HepG2 (cell line): ENCODE measurements around the gene DUS3L. TPM values are rescaled to one million over a fixed set of nuclear protein-coding genes. Genes with fewer than 3 reads are reported as not detected.

Experiments
- ARID2 ChIP-seq: sonication (generic); formaldehyde crosslinking; IDR thresholded peaks from 2 replicates; pipeline ENCODE4 v1.8.1; 2022; ENCODE audit warnings: mild to moderate bottlenecking, missing genetic modification reagents, borderline replicate concordance
- GATAD2A ChIP-seq: IDR thresholded peaks from 2 replicates; pipeline ENCODE4 v1.6.1; 2016
- GLI4 ChIP-seq: sonication (generic); formaldehyde crosslinking; IDR thresholded peaks from 2 replicates; pipeline ENCODE4 v1.5.1; 2020; ENCODE audit warnings: missing genetic modification reagents, mild to moderate bottlenecking, moderate library complexity, borderline replicate concordance
- IRF2 ChIP-seq: IDR thresholded peaks from 2 replicates; pipeline ENCODE4 v1.6.1; 2018; ENCODE audit warnings: missing genetic modification reagents, missing compliant biosample characterization
- NFE2 ChIP-seq: sonication (generic); formaldehyde crosslinking; IDR thresholded peaks from 2 replicates; pipeline ENCODE4 v1.4.0; 2020; ENCODE audit warnings: missing genetic modification reagents
- NR2C2 ChIP-seq: sonication (generic); formaldehyde crosslinking; IDR thresholded peaks from 2 replicates; pipeline ENCODE4 v1.4.0; 2020; ENCODE audit warnings: missing genetic modification reagents, mild to moderate bottlenecking, moderate library complexity, borderline replicate concordance
- RAD51 ChIP-seq: fragments of 450-650 bp; IDR thresholded peaks from 2 replicates; pipeline ENCODE4 v1.6.1; 2016; ENCODE audit warnings: borderline replicate concordance
- REPIN1 ChIP-seq: sonication (generic); formaldehyde crosslinking; IDR thresholded peaks from 2 replicates; pipeline ENCODE4 v1.8.0; 2022; ENCODE audit warnings: missing genetic modification reagents, low read depth, mild to moderate bottlenecking, borderline replicate concordance
- TBX2 ChIP-seq: sonication (generic); formaldehyde crosslinking; IDR thresholded peaks from 2 replicates; pipeline ENCODE4 v1.5.0; 2020; ENCODE audit warnings: missing genetic modification reagents, mild to moderate bottlenecking, borderline replicate concordance
- YEATS4 ChIP-seq: sonication (generic); formaldehyde crosslinking; IDR thresholded peaks from 2 replicates; pipeline ENCODE4 v1.4.0; 2020; ENCODE audit warnings: missing genetic modification reagents, borderline replicate concordance
- ZBTB7B ChIP-seq: sonication (generic); formaldehyde crosslinking; IDR thresholded peaks from 2 replicates; pipeline ENCODE4 v1.4.0; 2020; ENCODE audit warnings: missing genetic modification reagents
- ZC3H13 ChIP-seq: sonication (generic); formaldehyde crosslinking; IDR thresholded peaks from 2 replicates; pipeline ENCODE4 v1.8.1; 2023; ENCODE audit warnings: mild to moderate bottlenecking, missing genetic modification reagents, moderate library complexity
- ZFP36L1 ChIP-seq: sonication (generic); formaldehyde crosslinking; IDR thresholded peaks from 2 replicates; pipeline ENCODE4 v1.8.0; 2022; ENCODE audit warnings: mild to moderate bottlenecking, missing genetic modification reagents, moderate library complexity
- ZFY ChIP-seq: sonication (generic); formaldehyde crosslinking; IDR thresholded peaks from 2 replicates; pipeline ENCODE4 v1.4.0; 2020; ENCODE audit warnings: missing genetic modification reagents
- ZNF331 ChIP-seq: sonication (generic); formaldehyde crosslinking; IDR thresholded peaks from 2 replicates; pipeline ENCODE4 v1.4.0; 2020; ENCODE audit warnings: missing genetic modification reagents
- ZNF749 ChIP-seq: sonication (generic); formaldehyde crosslinking; IDR thresholded peaks from 2 replicates; pipeline ENCODE4 v1.8.0; 2022; ENCODE audit warnings: mild to moderate bottlenecking, missing genetic modification reagents, moderate library complexity, borderline replicate concordance
- ZNF816 ChIP-seq: sonication (generic); formaldehyde crosslinking; IDR thresholded peaks from 2 replicates; pipeline ENCODE4 v1.8.0; 2022; ENCODE audit warnings: missing genetic modification reagents, mild to moderate bottlenecking, borderline replicate concordance
- polyA plus RNA-seq, 8 experiments: library from polyadenylated mRNA; depleted of rRNA in 3 of 8; stranded (reverse) in 7 of 8; unstranded in 1 of 8; fragments of >200 nt; fragmentation: Illumina TruSeq in 4 of 8; extraction: Trizol in 4 of 8; gene quantifications; 2 replicates each; pipeline versions ENCODE4 v1.2.1 to v1.2.3, GENCODE V29; 2011 to 2016; ENCODE audit warnings: low read depth in 4 of 8, missing spikeins in 1 of 8, mixed read lengths in 1 of 8; ENCODE audit not compliant: insufficient read depth in 1 of 8
- total RNA-seq, 5 experiments: library from RNA; depleted of rRNA; stranded (reverse); fragments of >200 nt; fragmentation: Illumina TruSeq; extraction: Trizol; gene quantifications; 2 replicates each; pipeline ENCODE4 v1.2.3, GENCODE V29; 2016; ENCODE audit warnings: low read depth in 1 of 5
- TF ChIP-seq, protein P1 (sequence below): sonication (generic); formaldehyde crosslinking; IDR thresholded peaks from 2 replicates; pipeline ENCODE4 v1.4.0; 2020; ENCODE audit warnings: mild to moderate bottlenecking, missing genetic modification reagents
- TF ChIP-seq, protein P2 (sequence below): sonication (generic); formaldehyde crosslinking; IDR thresholded peaks from 2 replicates; pipeline ENCODE4 v1.5.0; 2020; ENCODE audit warnings: mild to moderate bottlenecking, missing genetic modification reagents, moderate library complexity
- TF ChIP-seq, protein P3 (sequence below): sonication (generic); formaldehyde crosslinking; IDR thresholded peaks from 2 replicates; pipeline ENCODE4 v1.5.0; 2020; ENCODE audit warnings: missing genetic modification reagents
- TF ChIP-seq, protein P4 (sequence below): sonication (generic); formaldehyde crosslinking; IDR thresholded peaks from 2 replicates; pipeline ENCODE4 v1.4.0; 2020; ENCODE audit warnings: missing genetic modification reagents, mild to moderate bottlenecking, borderline replicate concordance

Gene DUS3L
- total and polyA plus RNA-seq, 2 of the 13 experiments (the other 11 are each of a cell fraction or from before 2014, with no cell fraction given) = 13.3 to 25.1 TPM

GRCh38 chr19:5799247-5800241, 8.6 kb upstream of the DUS3L start (continued):
- TF ChIP-seq, protein P1, sequence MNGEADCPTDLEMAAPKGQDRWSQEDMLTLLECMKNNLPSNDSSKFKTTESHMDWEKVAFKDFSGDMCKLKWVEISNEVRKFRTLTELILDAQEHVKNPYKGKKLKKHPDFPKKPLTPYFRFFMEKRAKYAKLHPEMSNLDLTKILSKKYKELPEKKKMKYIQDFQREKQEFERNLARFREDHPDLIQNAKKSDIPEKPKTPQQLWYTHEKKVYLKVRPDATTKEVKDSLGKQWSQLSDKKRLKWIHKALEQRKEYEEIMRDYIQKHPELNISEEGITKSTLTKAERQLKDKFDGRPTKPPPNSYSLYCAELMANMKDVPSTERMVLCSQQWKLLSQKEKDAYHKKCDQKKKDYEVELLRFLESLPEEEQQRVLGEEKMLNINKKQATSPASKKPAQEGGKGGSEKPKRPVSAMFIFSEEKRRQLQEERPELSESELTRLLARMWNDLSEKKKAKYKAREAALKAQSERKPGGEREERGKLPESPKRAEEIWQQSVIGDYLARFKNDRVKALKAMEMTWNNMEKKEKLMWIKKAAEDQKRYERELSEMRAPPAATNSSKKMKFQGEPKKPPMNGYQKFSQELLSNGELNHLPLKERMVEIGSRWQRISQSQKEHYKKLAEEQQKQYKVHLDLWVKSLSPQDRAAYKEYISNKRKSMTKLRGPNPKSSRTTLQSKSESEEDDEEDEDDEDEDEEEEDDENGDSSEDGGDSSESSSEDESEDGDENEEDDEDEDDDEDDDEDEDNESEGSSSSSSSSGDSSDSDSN (CRISPR knock-in tag) = peak; percentile 43; the same call in 1 of the 2 replicates
- TF ChIP-seq, protein P2, sequence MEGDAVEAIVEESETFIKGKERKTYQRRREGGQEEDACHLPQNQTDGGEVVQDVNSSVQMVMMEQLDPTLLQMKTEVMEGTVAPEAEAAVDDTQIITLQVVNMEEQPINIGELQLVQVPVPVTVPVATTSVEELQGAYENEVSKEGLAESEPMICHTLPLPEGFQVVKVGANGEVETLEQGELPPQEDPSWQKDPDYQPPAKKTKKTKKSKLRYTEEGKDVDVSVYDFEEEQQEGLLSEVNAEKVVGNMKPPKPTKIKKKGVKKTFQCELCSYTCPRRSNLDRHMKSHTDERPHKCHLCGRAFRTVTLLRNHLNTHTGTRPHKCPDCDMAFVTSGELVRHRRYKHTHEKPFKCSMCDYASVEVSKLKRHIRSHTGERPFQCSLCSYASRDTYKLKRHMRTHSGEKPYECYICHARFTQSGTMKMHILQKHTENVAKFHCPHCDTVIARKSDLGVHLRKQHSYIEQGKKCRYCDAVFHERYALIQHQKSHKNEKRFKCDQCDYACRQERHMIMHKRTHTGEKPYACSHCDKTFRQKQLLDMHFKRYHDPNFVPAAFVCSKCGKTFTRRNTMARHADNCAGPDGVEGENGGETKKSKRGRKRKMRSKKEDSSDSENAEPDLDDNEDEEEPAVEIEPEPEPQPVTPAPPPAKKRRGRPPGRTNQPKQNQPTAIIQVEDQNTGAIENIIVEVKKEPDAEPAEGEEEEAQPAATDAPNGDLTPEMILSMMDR (CRISPR knock-in tag) = 0 out of 2 replicates have a peak, but pooled peaks have one; percentile 12
- peak; percentile 25 for TF ChIP-seq ZFY (CRISPR knock-in tag)
- TF ChIP-seq ZNF749 (CRISPR knock-in tag) = no peak
- peak; percentile 49; the same call in 1 of the 2 replicates for TF ChIP-seq GATAD2A (CRISPR knock-in tag)
- TF ChIP-seq, protein P3, sequence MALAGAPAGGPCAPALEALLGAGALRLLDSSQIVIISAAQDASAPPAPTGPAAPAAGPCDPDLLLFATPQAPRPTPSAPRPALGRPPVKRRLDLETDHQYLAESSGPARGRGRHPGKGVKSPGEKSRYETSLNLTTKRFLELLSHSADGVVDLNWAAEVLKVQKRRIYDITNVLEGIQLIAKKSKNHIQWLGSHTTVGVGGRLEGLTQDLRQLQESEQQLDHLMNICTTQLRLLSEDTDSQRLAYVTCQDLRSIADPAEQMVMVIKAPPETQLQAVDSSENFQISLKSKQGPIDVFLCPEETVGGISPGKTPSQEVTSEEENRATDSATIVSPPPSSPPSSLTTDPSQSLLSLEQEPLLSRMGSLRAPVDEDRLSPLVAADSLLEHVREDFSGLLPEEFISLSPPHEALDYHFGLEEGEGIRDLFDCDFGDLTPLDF (CRISPR knock-in tag) = no peak
- TF ChIP-seq ZNF331 (CRISPR knock-in tag) = peak; percentile 25; the same call in 1 of the 2 replicates
- TF ChIP-seq GLI4 = no peak
- TF ChIP-seq, protein P4, sequence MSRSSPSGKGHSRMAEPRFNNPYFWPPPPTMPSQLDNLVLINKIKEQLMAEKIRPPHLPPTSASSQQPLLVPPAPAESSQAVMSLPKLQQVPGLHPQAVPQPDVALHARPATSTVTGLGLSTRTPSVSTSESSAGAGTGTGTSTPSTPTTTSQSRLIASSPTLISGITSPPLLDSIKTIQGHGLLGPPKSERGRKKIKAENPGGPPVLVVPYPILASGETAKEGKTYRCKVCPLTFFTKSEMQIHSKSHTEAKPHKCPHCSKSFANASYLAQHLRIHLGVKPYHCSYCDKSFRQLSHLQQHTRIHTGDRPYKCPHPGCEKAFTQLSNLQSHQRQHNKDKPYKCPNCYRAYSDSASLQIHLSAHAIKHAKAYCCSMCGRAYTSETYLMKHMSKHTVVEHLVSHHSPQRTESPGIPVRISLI = no peak
- no peak for TF ChIP-seq REPIN1
- TF ChIP-seq IRF2 (CRISPR knock-in tag) = no peak
- TF ChIP-seq ZFP36L1 = no peak
- TF ChIP-seq NR2C2 = peak; percentile 37
- TF ChIP-seq YEATS4 = no peak
- no peak for TF ChIP-seq RAD51
- TF ChIP-seq ZBTB7B (CRISPR knock-in tag) = no peak
- no peak for TF ChIP-seq NFE2 (CRISPR knock-in tag)
- peak; percentile 55; the same call in 1 of the 2 replicates for TF ChIP-seq ZC3H13 (CRISPR knock-in tag)
- no peak for TF ChIP-seq ARID2 (CRISPR knock-in tag)
- peak; percentile 71 for TF ChIP-seq TBX2 (CRISPR knock-in tag)
- TF ChIP-seq ZNF816 (CRISPR knock-in tag) = no peak
